Peyer's patch (tissue), 4 donors: ENCODE results near the gene TRAP1.

Source experiments
- POLR2A ChIP-seq, 2 donors: fragments of 450-650 bp; IDR thresholded peaks; one replicate each; pipeline ENCODE4 v1.5.1; 2017; ENCODE audit warnings: antibody characterized with exemption in 2 of 2, mild to moderate bottlenecking in 2 of 2, moderate library complexity in 2 of 2
- TF ChIP-seq, protein P1 (sequence below), 6 experiments: fragments of 450-650 bp in 4 of 6; fragments of 200-600 bp in 2 of 6; sonication (generic) in 1 of 6; IDR thresholded peaks; one replicate each; pipeline ENCODE4 v1.5.1; 2017 to 2019; ENCODE audit warnings: antibody characterized with exemption in 6 of 6, mild to moderate bottlenecking in 3 of 6, moderate library complexity in 1 of 6

DNA sequence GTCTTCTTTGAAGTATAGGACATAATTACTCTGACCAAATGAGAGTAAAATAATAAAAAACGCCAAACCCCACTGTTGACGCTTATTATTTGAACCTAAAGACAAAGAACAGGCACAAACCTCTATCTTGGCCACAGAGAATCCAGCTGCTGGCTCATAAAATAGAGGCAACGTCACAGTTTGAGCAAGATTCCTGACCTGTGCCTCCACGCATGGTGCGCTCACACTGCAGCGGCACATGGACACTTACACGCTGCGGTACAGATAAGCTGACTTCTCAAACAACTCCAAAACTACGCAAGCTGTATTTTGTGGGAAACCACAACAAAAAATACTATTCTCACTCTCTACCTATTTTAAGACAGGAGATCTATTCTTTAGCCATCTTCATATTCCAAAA is 38.8 kb upstream of the TRAP1 start:
- TF ChIP-seq, protein P1, sequence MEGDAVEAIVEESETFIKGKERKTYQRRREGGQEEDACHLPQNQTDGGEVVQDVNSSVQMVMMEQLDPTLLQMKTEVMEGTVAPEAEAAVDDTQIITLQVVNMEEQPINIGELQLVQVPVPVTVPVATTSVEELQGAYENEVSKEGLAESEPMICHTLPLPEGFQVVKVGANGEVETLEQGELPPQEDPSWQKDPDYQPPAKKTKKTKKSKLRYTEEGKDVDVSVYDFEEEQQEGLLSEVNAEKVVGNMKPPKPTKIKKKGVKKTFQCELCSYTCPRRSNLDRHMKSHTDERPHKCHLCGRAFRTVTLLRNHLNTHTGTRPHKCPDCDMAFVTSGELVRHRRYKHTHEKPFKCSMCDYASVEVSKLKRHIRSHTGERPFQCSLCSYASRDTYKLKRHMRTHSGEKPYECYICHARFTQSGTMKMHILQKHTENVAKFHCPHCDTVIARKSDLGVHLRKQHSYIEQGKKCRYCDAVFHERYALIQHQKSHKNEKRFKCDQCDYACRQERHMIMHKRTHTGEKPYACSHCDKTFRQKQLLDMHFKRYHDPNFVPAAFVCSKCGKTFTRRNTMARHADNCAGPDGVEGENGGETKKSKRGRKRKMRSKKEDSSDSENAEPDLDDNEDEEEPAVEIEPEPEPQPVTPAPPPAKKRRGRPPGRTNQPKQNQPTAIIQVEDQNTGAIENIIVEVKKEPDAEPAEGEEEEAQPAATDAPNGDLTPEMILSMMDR (IDR thresholded peaks at IDR 0.05): no peak
- no peak for TF ChIP-seq POLR2A (IDR thresholded peaks at IDR 0.05)
